HUES6 (cell line): ENCODE data around the gene APEX2.
"Not testable (repeated sequence)": the region's sequence is repeated elsewhere in the genome, so short reads cannot be mapped to it uniquely, and the experiment has no call there.

Source experiments
- H3K27ac ChIP-seq: 2 replicates; pipeline ENCODE4 v1.7.0; 2013; ENCODE audit warnings: low read depth, mild to moderate bottlenecking, low read length, inconsistent platforms
- H3K27me3 ChIP-seq: 2 replicates; pipeline ENCODE4 v1.6.1; 2013; ENCODE audit warnings: low read length; ENCODE audit not compliant: control insufficient read depth, insufficient read depth
- H3K36me3 ChIP-seq: 2 replicates; pipeline ENCODE4 v1.6.1; 2013; ENCODE audit warnings: low read length; ENCODE audit not compliant: control insufficient read depth, insufficient read depth
- H3K4me1 ChIP-seq: 2 replicates; pipeline ENCODE4 v1.6.1; 2013; ENCODE audit warnings: low read length; ENCODE audit not compliant: control insufficient read depth, insufficient read depth
- H3K4me3 ChIP-seq: 2 replicates; pipeline ENCODE4 v1.5.1; 2013; ENCODE audit warnings: low read depth, low read length
- H3K9ac ChIP-seq: one replicate; pipeline ENCODE4 v1.6.1; 2013; ENCODE audit warnings: mild to moderate bottlenecking, low read length
- H3K9me3 ChIP-seq: 2 replicates; pipeline ENCODE4 v1.6.1; 2013; ENCODE audit warnings: low read depth, low read length; ENCODE audit not compliant: control insufficient read depth, insufficient read depth

The APEX2 gene

GRCh38 chrX:55014897-55015299 is 14.7 kb downstream of the APEX2 start:
- Histone ChIP-seq H3K4me3 (no peak overlapping the region), H3K36me3 (no peaks in the 10 kb centered on the region), H3K27ac (no peak overlapping the region), H3K9ac (no peak overlapping the region), H3K9me3 (peaks cover 3% of the 10 kb centered on the region; the same call in 1 of the 2 replicates), H3K4me1 (no peaks in the 10 kb centered on the region), H3K27me3 (peaks cover 11% of the 10 kb centered on the region; the same call in 1 of the 2 replicates)

DNA sequence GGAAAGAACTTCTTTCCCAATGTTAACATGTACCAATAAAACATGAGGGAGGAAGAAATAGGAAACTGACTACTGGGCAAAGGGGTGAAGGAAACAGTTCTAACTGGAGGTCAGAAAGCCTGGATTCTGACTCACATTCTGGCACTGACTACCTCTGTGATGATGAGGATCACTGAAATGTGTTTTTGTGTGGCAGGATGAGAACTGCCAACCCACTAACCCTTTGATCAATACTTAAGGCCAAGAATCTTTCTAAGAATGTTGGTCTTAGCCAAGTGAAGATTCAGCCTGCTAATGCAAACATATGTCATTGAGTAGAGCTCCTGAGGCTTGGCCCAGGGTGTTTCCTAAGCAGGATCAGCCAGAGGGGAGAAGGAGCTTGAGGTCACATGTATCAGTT is 26.0 kb downstream of the APEX2 start:
- H3K9me3 ChIP-seq, result peaks cover 15% of the 10 kb centered on the region; the same call in 1 of the 2 replicates
- H3K27ac ChIP-seq, result no peak overlapping the region
- no peak overlapping the region for H3K4me3 ChIP-seq
- H3K4me1 ChIP-seq, result peaks cover 3% of the 10 kb centered on the region; the same call in 1 of the 2 replicates
- H3K9ac ChIP-seq, result no peak overlapping the region
- no peaks in the 10 kb centered on the region for H3K27me3 ChIP-seq
- H3K36me3 ChIP-seq, result no peaks in the 10 kb centered on the region

- H3K4me3 ChIP-seq, result no peak overlapping the region
- peaks cover 16% of the 10 kb centered on the region; the same call in 1 of the 2 replicates for H3K9me3 ChIP-seq
- H3K36me3 ChIP-seq, result no peaks in the 10 kb centered on the region
- H3K27me3 ChIP-seq, result no peaks in the 10 kb centered on the region
- no peak overlapping the region for H3K9ac ChIP-seq
- H3K4me1 ChIP-seq, result peaks cover 3% of the 10 kb centered on the region; the same call in 1 of the 2 replicates
- no peak overlapping the region for H3K27ac ChIP-seq
Observed at GRCh38 chrX:55026840-55027239, 26.7 kb downstream of the APEX2 start.

DNA sequence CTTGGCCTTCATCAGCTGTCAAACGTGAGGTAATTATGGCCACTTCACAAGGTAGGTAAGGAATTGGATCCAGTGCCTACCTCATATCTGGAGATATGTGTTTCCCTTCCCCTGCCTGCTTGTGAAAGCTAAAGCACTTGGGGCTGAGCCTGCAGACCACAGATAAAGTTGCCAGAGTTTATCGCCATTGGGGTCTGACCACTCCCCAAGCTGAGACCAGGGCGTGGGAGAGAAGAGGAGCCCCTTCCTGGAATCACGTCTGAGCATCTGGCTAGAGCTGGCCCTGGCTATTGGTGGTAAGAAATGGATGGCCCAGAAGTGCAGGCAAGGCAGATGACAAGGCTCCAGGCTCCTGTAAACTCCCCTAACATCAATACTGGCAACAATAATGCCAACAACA is 27.9 kb downstream of the APEX2 start:
- Histone ChIP-seq H3K36me3 (no peaks in the 10 kb centered on the region), H3K4me1 (peaks cover 3% of the 10 kb centered on the region; the same call in 1 of the 2 replicates), H3K9me3 (peaks cover 16% of the 10 kb centered on the region; the same call in 1 of the 2 replicates), H3K27me3 (no peaks in the 10 kb centered on the region), H3K4me3 (no peak overlapping the region), H3K9ac (no peak overlapping the region), H3K27ac (no peak overlapping the region)

GRCh38 chrX:55028611-55029010 is 28.4 kb downstream of the APEX2 start:
- peaks cover 20% of the 10 kb centered on the region; the same call in 1 of the 2 replicates for H3K9me3 ChIP-seq
- no peak overlapping the region for H3K4me3 ChIP-seq
- no peak overlapping the region for H3K27ac ChIP-seq
- no peaks in the 10 kb centered on the region for H3K36me3 ChIP-seq
- no peaks in the 10 kb centered on the region for H3K27me3 ChIP-seq
- H3K9ac ChIP-seq, result no peak overlapping the region
- peaks cover 3% of the 10 kb centered on the region; the same call in 1 of the 2 replicates for H3K4me1 ChIP-seq

GRCh38 chrX:55029291-55029690 is 29.1 kb downstream of the APEX2 start:
- Histone ChIP-seq H3K9ac (no peak overlapping the region), H3K4me1 (peaks cover 3% of the 10 kb centered on the region; the same call in 1 of the 2 replicates), H3K4me3 (no peak overlapping the region), H3K27me3 (no peaks in the 10 kb centered on the region), H3K36me3 (no peaks in the 10 kb centered on the region), H3K27ac (no peak overlapping the region), H3K9me3 (peaks cover 22% of the 10 kb centered on the region; the same call in 1 of the 2 replicates)

DNA sequence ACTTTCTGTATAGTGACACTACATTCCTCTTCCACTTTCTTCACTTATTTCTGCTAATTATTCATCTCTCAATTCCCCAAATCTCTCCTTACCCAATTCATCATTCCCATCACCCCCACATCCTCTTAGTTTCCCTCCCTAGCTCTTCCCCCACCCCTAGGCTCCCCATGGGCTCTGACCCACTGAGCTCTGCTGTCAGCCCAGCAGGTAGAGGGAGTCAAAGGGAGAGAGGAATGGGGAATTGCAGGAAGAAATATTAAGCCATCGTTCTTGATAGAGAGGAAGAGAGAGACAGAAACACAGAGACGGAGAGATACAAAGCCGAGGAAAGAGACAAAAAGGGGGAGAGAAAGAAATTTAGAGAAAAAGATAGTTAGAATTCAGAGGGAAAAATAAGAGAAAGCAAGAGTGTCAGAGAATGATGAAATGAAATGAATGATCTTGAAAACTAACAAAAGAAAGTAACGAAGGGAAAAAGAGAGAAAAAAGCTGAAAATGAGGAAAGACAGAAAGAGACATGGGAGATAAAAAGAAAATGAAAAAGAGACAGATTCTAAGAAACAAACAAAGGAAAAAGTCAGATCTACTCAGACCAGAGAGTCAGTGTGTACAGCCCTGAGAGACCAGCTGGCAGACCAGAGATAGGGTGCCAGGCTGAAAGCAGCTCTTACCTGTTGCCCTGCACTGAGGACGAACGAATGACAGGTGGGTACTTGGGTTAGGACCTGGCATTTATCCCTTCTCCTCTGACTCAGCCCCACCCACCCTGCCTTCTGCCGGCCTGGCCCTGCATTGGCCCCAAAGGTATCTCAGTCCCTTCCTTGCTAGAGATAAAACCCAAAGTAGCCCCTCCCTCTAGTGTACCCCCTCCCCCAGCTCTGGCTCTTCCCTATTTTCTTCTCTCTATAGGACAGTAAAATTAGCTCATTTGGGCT is 30.4 kb downstream of the APEX2 start, which contains the start of gene ALAS2:
TSS of gene ALAS2 (minus strand) at position 707 of the 935 bp plus-strand sequence. CDS start 4,977 bp downstream, outside the sequence.
- no peak within 1 kb of the TSS for H3K27ac ChIP-seq
- H3K4me3 ChIP-seq, result no peak within 1 kb of the TSS; the same call in 1 of the 2 replicates
- H3K36me3 ChIP-seq, result no peaks in the 10 kb centered on the region
- H3K9me3 ChIP-seq, result peaks cover 21% of the 10 kb centered on the region
- no peak within 1 kb of the TSS for H3K9ac ChIP-seq
- peaks cover 3% of the 10 kb centered on the region; the same call in 1 of the 2 replicates for H3K4me1 ChIP-seq
- H3K27me3 ChIP-seq, result no peaks in the 10 kb centered on the region

DNA sequence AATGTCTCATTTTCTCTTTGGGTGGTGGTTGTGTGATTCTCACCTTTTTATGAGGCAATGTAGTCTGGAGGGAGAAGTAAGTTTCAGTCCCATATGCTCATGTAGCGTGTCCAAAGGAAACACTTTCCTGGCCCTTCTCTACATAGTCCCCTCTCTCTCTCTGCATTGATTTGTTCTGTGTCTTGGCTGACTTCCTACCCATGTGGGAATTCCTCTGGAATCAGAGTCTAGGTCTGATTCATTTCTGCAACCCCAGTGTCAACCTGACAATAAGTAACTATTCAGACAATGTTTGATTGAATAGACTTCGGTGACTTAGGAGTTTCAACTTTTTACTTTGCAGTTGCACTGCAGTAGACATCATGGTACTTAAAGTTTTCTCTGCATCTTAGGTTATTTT is 33.3 kb downstream of the APEX2 start:
- Histone ChIP-seq H3K27ac (no peak overlapping the region), H3K4me3 (no peak overlapping the region), H3K9me3 (peaks cover 14% of the 10 kb centered on the region), H3K9ac (no peak overlapping the region), H3K4me1 (peaks cover 3% of the 10 kb centered on the region; the same call in 1 of the 2 replicates), H3K36me3 (no peaks in the 10 kb centered on the region), H3K27me3 (no peaks in the 10 kb centered on the region)

DNA sequence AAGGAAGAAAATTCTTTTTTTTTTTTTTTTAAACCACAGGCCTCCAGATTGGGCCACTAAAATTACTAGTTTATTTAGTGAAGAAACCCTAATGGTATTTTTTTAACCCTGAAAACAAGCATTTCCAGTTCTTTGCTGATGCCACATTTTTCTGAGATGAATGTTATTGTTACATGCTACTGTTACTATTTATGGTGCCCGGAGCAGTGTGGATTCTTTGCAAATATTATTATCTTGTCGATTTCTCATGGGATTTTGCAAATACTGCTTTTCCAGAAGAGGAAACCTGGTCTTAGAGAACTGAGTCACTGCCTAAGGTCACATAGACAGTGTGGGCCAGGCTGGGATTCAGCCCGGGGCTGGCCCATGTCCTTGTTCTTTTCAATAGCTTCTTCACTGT is 39.3 kb downstream of the APEX2 start:
- no peaks in the 10 kb centered on the region for H3K4me1 ChIP-seq
- no peak overlapping the region for H3K27ac ChIP-seq
- H3K4me3 ChIP-seq, result no peak overlapping the region
- no peak overlapping the region for H3K9ac ChIP-seq
- peaks cover 9% of the 10 kb centered on the region for H3K9me3 ChIP-seq
- H3K27me3 ChIP-seq, result no peaks in the 10 kb centered on the region
- no peaks in the 10 kb centered on the region for H3K36me3 ChIP-seq

GRCh38 chrX:55041514-55041913 is 41.4 kb downstream of the APEX2 start:
- no peak overlapping the region for H3K9ac ChIP-seq
- no peak overlapping the region for H3K4me3 ChIP-seq
- no peak overlapping the region for H3K27ac ChIP-seq
- no peaks in the 10 kb centered on the region for H3K36me3 ChIP-seq
- no peaks in the 10 kb centered on the region for H3K27me3 ChIP-seq
- no peaks in the 10 kb centered on the region for H3K4me1 ChIP-seq
- H3K9me3 ChIP-seq, result peaks cover 10% of the 10 kb centered on the region; the same call in 1 of the 2 replicates

- not testable (repeated sequence) for H3K36me3 ChIP-seq, H3K27me3 ChIP-seq, H3K4me3 ChIP-seq, H3K4me1 ChIP-seq, H3K9ac ChIP-seq, H3K27ac ChIP-seq
- peaks cover 17% of the 10 kb centered on the region; the same call in 1 of the 2 replicates for H3K9me3 ChIP-seq
Observed at GRCh38 chrX:55050599-55050998, 50.4 kb downstream of the APEX2 start.
